GM12864 (cell line): Measurements from ENCODE around the gene REEP5.

Source experiments
- DNase-seq: peaks from one replicate; pipeline ENCODE4 v3.0.0-alpha.2; 2011; ENCODE audit warnings: low read depth
- H3K4me3 ChIP-seq: 2 replicates; pipeline ENCODE4 v1.5.1; 2011; ENCODE audit warnings: mild to moderate bottlenecking, low read depth, low read length, control low read depth
- TF ChIP-seq, protein P1 (sequence below): IDR thresholded peaks from 2 replicates; pipeline ENCODE4 v1.5.1; 2011; ENCODE audit warnings: low read depth, mild to moderate bottlenecking, moderate library complexity, low read length, control low read depth, inconsistent platforms; ENCODE audit errors: missing control alignments

REEP5 gene

GRCh38 chr5:112847306-112847705 is 74.7 kb downstream of the REEP5 start:
- no peak for DNase-seq
- H3K4me3 ChIP-seq, result no peak overlapping the region
- TF ChIP-seq, protein P1, sequence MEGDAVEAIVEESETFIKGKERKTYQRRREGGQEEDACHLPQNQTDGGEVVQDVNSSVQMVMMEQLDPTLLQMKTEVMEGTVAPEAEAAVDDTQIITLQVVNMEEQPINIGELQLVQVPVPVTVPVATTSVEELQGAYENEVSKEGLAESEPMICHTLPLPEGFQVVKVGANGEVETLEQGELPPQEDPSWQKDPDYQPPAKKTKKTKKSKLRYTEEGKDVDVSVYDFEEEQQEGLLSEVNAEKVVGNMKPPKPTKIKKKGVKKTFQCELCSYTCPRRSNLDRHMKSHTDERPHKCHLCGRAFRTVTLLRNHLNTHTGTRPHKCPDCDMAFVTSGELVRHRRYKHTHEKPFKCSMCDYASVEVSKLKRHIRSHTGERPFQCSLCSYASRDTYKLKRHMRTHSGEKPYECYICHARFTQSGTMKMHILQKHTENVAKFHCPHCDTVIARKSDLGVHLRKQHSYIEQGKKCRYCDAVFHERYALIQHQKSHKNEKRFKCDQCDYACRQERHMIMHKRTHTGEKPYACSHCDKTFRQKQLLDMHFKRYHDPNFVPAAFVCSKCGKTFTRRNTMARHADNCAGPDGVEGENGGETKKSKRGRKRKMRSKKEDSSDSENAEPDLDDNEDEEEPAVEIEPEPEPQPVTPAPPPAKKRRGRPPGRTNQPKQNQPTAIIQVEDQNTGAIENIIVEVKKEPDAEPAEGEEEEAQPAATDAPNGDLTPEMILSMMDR, result no peak

DNA sequence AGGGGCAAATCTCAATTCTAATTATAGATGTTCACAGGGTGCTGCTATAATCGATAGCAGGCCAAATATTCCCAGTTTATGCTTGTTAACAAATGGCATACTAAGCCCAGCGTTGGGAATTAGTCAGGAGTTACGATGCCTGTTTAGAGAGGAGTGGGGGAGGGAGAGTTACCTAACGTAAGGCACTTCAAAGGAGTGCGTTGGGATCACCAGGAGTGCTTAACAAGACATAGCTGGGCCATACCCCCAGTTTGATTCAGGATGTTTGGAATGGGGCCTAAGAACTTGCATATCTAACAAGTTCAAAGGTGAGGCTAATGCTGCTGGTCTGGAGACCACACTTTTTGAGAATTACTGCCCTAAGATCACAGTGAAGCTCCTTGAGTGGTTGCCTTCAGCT is 75.5 kb downstream of the REEP5 start:
- TF ChIP-seq, protein P1, result no peak
- no peak overlapping the region for H3K4me3 ChIP-seq
- DNase-seq, result no peak

DNA sequence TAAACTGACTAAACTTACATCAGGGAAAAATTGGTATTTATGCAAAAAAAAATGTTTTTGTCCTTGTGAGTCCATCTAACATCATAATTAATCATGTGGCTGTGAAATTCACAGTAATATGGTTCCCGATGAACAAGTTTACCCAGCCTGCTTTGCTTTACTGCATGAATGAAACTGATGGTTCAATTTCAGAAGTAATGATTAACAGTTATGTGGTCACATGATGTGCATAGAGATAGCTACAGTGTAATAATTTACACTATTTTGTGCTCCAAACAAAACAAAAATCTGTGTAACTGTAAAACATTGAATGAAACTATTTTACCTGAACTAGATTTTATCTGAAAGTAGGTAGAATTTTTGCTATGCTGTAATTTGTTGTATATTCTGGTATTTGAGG is 77.5 kb downstream of the REEP5 start:
- TF ChIP-seq, protein P1, result no peak
- H3K4me3 ChIP-seq, result no peak overlapping the region
- DNase-seq, result no peak

DNA sequence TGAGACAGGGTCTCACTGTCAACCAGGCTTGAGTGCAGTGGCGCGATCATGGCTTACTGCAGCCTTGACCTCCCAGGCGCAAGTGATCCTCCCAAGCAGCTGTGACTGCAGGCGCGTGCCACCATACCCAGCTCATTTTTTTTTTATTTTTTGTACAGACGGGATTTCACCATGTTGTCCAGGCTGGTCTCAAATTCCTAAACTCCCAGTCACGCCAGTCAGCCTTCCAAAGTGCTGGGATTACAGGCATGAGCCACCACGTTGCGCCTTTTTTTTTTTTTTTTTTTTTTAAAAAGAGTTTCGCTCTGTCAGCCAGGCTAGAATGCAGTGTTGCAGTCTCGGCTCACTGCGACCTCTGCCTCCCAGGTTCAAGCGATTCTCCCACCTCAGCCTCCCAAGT is 88.1 kb downstream of the REEP5 start:
- no peak overlapping the region for H3K4me3 ChIP-seq
- no peak for DNase-seq
- TF ChIP-seq, protein P1, result no peak

- H3K4me3 ChIP-seq, result no peak overlapping the region
- TF ChIP-seq, protein P1, result no peak
- no peak for DNase-seq
Observed at GRCh38 chr5:112830378-112830777, 91.6 kb downstream of the REEP5 start.
